PC-9 (cell line): ENCODE results near the gene SLC7A10.

Source experiments
- EZH2 ChIP-seq: fragments of 200-600 bp; sonication (generic); IDR thresholded peaks from 2 replicates; pipeline ENCODE4 v1.8.0; 2017; ENCODE audit warnings: antibody characterized with exemption, low read depth
- TF ChIP-seq, protein P1 (sequence below): fragments of 200-600 bp; sonication (generic); conservative IDR thresholded peaks from 2 replicates; pipeline ENCODE4 v1.6.1; 2017; ENCODE audit warnings: mixed run types, antibody characterized with exemption, mild to moderate bottlenecking, moderate library complexity

DNA sequence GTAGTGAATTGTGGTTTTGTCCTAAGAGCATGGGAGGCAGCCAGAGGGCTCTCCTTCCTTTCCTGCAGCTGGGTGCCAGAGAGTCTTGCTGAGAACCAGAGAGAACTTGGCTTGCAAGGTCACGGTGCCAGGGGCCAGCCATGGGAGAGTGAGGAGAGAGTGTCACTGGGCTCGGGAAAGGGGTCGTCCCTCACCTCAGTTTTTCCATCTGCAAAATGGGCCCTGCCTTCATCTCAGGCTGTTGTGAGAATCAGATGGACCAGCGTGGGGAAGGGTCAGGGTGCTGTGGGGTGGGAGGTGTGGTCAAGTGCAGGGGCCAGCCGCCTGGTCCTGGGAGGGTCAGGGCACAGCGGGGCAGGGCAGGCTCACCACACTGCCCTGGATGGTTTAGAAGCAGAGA, 24.2 kb downstream of the SLC7A10 start:
- TF ChIP-seq, protein P1, sequence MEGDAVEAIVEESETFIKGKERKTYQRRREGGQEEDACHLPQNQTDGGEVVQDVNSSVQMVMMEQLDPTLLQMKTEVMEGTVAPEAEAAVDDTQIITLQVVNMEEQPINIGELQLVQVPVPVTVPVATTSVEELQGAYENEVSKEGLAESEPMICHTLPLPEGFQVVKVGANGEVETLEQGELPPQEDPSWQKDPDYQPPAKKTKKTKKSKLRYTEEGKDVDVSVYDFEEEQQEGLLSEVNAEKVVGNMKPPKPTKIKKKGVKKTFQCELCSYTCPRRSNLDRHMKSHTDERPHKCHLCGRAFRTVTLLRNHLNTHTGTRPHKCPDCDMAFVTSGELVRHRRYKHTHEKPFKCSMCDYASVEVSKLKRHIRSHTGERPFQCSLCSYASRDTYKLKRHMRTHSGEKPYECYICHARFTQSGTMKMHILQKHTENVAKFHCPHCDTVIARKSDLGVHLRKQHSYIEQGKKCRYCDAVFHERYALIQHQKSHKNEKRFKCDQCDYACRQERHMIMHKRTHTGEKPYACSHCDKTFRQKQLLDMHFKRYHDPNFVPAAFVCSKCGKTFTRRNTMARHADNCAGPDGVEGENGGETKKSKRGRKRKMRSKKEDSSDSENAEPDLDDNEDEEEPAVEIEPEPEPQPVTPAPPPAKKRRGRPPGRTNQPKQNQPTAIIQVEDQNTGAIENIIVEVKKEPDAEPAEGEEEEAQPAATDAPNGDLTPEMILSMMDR = no peak
- no peak for TF ChIP-seq EZH2
